ENCODE results near the gene GNB1L. TPM values are rescaled to one million over a fixed set of nuclear protein-coding genes. Genes with fewer than 3 reads are reported as not detected.

GNB1L gene
- total and polyA plus RNA-seq, 2 experiments from 2014 or later: 3.5 to 5.5 TPM

DNA sequence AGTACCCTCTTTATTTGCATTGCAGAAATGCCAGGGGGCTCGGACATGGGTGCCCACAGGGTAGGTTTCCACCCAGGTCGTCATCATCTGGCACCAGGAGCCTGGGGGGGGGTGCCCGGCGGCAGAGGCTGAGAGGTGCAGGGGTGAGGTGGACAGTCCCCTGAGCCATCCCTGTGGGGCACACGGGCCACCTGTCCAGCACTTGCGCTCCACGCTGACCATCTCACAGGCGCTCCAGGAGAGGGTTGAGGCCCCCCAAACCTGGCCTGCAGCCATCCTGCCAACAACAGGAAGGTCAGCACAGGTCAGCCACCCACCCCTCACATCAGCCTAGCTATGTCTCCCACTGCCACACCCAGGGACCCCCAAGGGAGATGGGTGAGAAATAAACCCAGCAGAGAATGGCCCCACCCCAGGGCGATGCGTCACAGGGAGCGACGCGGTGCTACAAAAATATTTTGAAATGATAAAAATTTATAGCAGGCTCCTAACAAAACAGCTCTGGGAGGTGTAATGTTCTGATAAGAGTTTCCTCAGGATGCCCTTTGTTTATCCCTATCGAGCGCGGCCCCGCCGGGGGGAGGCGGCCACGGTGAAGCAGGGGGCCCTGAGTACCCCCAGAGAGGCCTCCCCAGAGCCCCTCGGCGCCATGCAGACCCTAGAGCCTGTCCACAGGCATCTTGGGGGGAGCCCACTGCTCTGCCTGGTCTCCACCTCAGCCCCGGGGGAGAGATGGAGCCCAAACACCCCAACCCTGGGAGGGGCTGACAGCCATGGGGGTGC is 21.0 kb upstream of the GNB1L start:
- no peak overlapping the region for H3K4me3 ChIP-seq
- TF ChIP-seq, protein P1, sequence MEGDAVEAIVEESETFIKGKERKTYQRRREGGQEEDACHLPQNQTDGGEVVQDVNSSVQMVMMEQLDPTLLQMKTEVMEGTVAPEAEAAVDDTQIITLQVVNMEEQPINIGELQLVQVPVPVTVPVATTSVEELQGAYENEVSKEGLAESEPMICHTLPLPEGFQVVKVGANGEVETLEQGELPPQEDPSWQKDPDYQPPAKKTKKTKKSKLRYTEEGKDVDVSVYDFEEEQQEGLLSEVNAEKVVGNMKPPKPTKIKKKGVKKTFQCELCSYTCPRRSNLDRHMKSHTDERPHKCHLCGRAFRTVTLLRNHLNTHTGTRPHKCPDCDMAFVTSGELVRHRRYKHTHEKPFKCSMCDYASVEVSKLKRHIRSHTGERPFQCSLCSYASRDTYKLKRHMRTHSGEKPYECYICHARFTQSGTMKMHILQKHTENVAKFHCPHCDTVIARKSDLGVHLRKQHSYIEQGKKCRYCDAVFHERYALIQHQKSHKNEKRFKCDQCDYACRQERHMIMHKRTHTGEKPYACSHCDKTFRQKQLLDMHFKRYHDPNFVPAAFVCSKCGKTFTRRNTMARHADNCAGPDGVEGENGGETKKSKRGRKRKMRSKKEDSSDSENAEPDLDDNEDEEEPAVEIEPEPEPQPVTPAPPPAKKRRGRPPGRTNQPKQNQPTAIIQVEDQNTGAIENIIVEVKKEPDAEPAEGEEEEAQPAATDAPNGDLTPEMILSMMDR (IDR thresholded peaks at IDR 0.05; ENCODE audit: low read depth, low read length): no peak
- DNase-seq (ENCODE audit: low read depth in 1 of 2, low spot score in 1 of 2): peak in 1 of 2 donors; percentile 56

DNA sequence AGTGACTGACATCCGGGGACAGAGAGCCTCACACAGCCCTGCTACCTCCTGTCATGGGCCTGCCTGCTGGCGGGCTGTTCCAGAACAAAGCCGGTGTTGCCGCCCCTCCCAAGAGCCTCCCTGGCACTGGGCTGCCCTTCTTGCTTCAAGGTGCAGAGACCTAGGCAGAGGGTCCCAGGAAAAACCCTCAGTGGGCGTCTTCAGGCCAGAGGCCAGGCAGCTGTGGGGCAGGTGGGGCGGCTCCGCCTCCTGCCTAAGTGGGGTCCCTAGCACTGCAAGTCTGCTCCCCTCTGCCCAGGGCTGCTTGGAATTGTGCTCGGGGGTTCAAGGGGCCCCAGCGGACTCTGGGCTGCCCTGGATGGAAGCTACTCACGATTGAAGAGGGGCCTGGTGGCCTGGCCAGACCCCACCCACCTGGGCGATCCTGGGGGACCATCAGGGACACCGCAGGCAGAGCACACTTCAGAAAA is 20.4 kb upstream of the GNB1L start:
- Histone ChIP-seq H3K27ac (peak overlapping the region; percentile 67), H3K4me1 (ENCODE audit: low read depth) (peaks cover 15% of the 10 kb centered on the region), H3K36me3 (no peaks in the 10 kb centered on the region), H3K4me3 (no peak overlapping the region), H3K9me3 (ENCODE audit: low read depth) (no peaks in the 10 kb centered on the region), H3K27me3 (no peaks in the 10 kb centered on the region)
- no peak for DNase-seq (ENCODE audit: low read depth in 1 of 2, low spot score in 1 of 2)
- TF ChIP-seq, protein P1 (IDR thresholded peaks at IDR 0.05; ENCODE audit: low read depth, low read length): no peak

More for the DNA sequence above, 21.0 kb upstream of the GNB1L start:
- Histone ChIP-seq H3K4me1 (ENCODE audit: low read depth) (peaks cover 15% of the 10 kb centered on the region), H3K36me3 (no peaks in the 10 kb centered on the region), H3K9me3 (ENCODE audit: low read depth) (no peaks in the 10 kb centered on the region), H3K27me3 (no peaks in the 10 kb centered on the region), H3K27ac (peak overlapping the region; percentile 67)

DNA sequence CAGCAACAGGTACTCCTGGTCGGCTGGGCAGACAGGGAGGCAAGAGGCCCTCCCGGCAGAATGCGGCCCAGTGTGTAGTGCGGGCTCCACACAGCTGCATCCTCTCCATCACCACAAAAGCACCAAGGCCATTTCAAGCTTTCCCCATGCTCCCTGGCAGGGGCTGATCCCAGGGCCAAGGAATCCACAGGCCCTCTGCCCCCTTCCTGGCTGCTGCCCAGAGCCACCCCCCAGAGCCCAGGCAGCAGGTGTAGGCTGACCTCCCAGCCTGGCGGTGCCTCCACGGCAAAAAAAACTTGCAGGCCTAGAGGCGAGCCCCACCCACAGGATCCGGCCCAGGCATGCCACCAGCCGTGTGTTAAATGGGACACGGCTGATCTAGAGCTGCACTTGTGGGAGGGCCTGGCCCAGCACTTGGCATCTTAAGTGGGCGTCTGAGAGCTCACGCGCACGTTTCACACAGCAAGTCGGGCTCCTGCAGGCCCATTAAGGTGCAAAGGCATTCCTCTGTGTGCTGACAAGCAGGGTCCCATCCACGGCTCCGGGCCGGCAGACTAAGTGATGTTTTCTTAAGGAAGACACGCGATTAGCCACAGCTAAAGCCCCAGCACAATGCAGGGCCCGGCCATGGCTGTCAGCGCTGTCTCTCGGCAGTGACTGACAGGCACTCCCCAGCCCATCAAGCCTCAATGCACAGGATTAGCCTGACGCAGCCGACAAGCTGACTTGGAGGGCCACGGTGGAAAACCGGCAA is 19.8 kb upstream of the GNB1L start:
- H3K4me3 ChIP-seq: no peak overlapping the region
- no peaks in the 10 kb centered on the region for H3K36me3 ChIP-seq
- peak in 1 of 2 donors; percentile 87 for DNase-seq (ENCODE audit: low read depth in 1 of 2, low spot score in 1 of 2)
- TF ChIP-seq, protein P1 (IDR thresholded peaks at IDR 0.05; ENCODE audit: low read depth, low read length): no peak
- H3K27me3 ChIP-seq: no peaks in the 10 kb centered on the region
- peak overlapping the region; percentile 67 for H3K27ac ChIP-seq
- peaks cover 15% of the 10 kb centered on the region for H3K4me1 ChIP-seq (ENCODE audit: low read depth)
- H3K9me3 ChIP-seq (ENCODE audit: low read depth): no peaks in the 10 kb centered on the region

DNA sequence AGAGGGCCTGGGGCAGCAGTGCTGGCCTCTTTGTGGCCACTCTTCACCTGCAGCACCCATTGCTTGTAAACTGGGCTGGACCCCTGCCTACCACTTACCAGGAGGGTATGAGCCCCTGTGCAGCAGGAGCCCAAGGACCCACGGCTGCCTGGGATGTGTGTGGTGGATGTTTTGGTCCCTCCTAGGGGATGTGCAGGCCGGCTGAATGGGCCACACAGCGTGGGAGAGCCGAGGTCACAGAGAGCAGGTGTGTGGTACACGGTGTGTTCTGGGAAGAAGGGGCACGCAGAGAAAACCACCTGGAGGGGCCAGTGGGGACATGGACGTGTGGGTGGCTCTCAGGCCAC is 19.3 kb upstream of the GNB1L start:
- Histone ChIP-seq H3K27ac (peak overlapping the region; percentile 67), H3K9me3 (ENCODE audit: low read depth) (no peaks in the 10 kb centered on the region), H3K4me3 (no peak overlapping the region), H3K27me3 (no peaks in the 10 kb centered on the region), H3K4me1 (ENCODE audit: low read depth) (peaks cover 15% of the 10 kb centered on the region), H3K36me3 (no peaks in the 10 kb centered on the region)
- TF ChIP-seq, protein P1 (IDR thresholded peaks at IDR 0.05; ENCODE audit: low read depth, low read length): no peak
- no peak for DNase-seq (ENCODE audit: low read depth in 1 of 2, low spot score in 1 of 2)

DNA sequence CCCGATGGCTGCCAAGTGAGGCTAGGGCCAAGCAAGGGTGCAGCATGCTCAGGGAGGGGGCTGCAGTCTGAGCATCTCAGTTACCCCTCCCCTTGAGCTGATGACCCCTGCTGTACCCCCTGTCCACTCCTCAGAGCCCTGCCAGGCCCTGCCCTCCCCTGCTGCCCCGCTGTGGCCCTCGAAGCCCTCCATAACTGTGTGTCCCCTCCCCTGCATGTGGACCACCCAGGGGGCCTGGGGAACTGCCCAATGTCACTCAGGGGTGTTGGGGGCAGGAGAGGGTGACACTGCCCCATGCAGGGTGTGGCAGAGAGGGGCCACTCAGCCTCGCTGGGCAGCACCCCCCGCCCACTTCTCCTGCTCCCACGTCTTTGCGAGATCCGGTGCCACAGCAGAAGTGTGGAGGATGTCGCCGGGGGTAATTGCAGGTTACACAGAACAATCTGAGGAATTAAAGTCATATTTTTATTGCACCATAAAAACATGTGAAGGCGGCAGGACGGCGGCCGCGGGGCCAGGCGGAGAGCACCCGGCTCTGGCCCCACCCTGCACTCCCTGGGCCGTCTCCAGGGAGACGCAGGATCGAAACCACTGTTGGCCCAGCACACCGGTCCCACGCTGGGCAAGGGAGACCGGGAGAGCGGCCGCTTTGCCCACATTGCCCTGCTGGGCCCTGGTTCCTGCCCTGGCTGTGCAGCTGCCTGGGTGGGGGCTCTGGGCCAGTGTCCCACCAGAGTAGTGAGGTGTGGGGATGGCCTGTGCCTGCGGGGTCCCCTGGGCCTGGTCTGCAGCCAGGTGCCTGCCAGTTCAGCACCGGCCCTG is 18.7 kb upstream of the GNB1L start:
- H3K36me3 ChIP-seq: no peaks in the 10 kb centered on the region
- H3K27ac ChIP-seq: no peak overlapping the region
- no peak overlapping the region for H3K4me3 ChIP-seq
- TF ChIP-seq, protein P1 (IDR thresholded peaks at IDR 0.05; ENCODE audit: low read depth, low read length): no peak
- no peaks in the 10 kb centered on the region for H3K27me3 ChIP-seq
- peaks cover 15% of the 10 kb centered on the region for H3K4me1 ChIP-seq (ENCODE audit: low read depth)
- DNase-seq (ENCODE audit: low read depth in 1 of 2, low spot score in 1 of 2): no peak
- H3K9me3 ChIP-seq (ENCODE audit: low read depth): no peaks in the 10 kb centered on the region
